ENCODE results near the gene TMEM52. TPM values are rescaled to one million over a fixed set of nuclear protein-coding genes. Genes with fewer than 3 reads are reported as not detected.

The TMEM52 gene
- total and polyA plus RNA-seq, 9 of the 15 experiments (the other 6 are each of a cell fraction or from before 2014, with no cell fraction given) = 0.37 to 22.5 (median 6.8) TPM

GRCh38 chr1:1906185-1907097, 12.6 kb downstream of the TMEM52 start (continued):
- no peak for TF ChIP-seq ZFP91 (CRISPR knock-in tag; IDR thresholded peaks at IDR 0.05)
- 0 out of 2 replicates have a peak, but pooled peaks have one; percentile 26 for TF ChIP-seq IRF9 (tag; IDR thresholded peaks at IDR 0.05)
- no peak for TF ChIP-seq POLR2A (conservative IDR thresholded peaks at IDR 0.05)
- TF ChIP-seq MECOM (CRISPR knock-in tag; IDR thresholded peaks at IDR 0.05) = no peak
- TF ChIP-seq RNF2 (IDR thresholded peaks at IDR 0.05) = no peak
- no peak for TF ChIP-seq ZNF354B (CRISPR knock-in tag; IDR thresholded peaks at IDR 0.05)
- TF ChIP-seq CHAMP1 (IDR thresholded peaks at IDR 0.05) = no peak
- peak; percentile 39; the same call in 1 of the 2 replicates for TF ChIP-seq GATAD2A (IDR thresholded peaks at IDR 0.05)
- TF ChIP-seq DPF2 (IDR thresholded peaks at IDR 0.05) = peak; percentile 70
- no peak for TF ChIP-seq COPS2 (conservative IDR thresholded peaks at IDR 0.05)
- peak; percentile 88 for TF ChIP-seq ZBTB33 (CRISPR knock-in tag; IDR thresholded peaks at IDR 0.05)
- TF ChIP-seq ZNF239 (CRISPR knock-in tag; IDR thresholded peaks at IDR 0.05) = no peak
- peak; percentile 34; the same call in 1 of the 2 replicates for TF ChIP-seq BCOR (IDR thresholded peaks at IDR 0.05)
- TF ChIP-seq ZNF431 (CRISPR knock-in tag; IDR thresholded peaks at IDR 0.05) = no peak
- TF ChIP-seq ZBED1 (IDR thresholded peaks at IDR 0.05) = peak; percentile 72; the same call in 1 of the 2 replicates
- no peak for TF ChIP-seq ZHX1 (conservative IDR thresholded peaks at IDR 0.05; ENCODE audit: low read length)
- no peak for TF ChIP-seq ZNF395 (CRISPR knock-in tag; IDR thresholded peaks at IDR 0.05)

All from K562 (cell line).